ENCODE measurements around the gene SRPK2.
"Not testable (repeated sequence)": the region's sequence is repeated elsewhere in the genome, so short reads cannot be mapped to it uniquely, and the experiment has no call there.

Gene SRPK2

GRCh38 chr7:105376908-105377533 lies 11.7 kb downstream of the SRPK2 start:
- DNase-seq (ENCODE audit: low spot score) = no peak

- no peak for DNase-seq (ENCODE audit: low spot score)
Observed at GRCh38 chr7:105369944-105370343, 18.8 kb downstream of the SRPK2 start.

DNA sequence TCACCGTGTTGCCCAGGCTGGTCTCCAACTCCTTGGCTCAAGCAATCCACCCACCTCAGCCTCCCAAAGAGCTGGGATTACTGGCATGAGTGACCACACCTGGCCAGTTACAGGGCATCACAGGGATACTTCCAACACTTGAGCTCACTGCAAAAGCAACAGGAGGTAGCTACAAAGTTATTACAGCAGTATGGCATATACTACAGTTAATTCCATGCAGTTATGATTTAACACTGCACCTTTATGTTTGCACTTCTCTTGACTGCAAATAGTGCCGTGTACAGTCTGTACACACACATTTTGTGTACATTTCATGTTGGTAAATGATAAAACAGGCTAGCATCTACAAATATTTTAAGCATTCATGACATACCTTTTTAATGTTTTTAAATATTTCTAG lies 21.3 kb downstream of the SRPK2 start:
- no peak for DNase-seq (ENCODE audit: low spot score)

DNA sequence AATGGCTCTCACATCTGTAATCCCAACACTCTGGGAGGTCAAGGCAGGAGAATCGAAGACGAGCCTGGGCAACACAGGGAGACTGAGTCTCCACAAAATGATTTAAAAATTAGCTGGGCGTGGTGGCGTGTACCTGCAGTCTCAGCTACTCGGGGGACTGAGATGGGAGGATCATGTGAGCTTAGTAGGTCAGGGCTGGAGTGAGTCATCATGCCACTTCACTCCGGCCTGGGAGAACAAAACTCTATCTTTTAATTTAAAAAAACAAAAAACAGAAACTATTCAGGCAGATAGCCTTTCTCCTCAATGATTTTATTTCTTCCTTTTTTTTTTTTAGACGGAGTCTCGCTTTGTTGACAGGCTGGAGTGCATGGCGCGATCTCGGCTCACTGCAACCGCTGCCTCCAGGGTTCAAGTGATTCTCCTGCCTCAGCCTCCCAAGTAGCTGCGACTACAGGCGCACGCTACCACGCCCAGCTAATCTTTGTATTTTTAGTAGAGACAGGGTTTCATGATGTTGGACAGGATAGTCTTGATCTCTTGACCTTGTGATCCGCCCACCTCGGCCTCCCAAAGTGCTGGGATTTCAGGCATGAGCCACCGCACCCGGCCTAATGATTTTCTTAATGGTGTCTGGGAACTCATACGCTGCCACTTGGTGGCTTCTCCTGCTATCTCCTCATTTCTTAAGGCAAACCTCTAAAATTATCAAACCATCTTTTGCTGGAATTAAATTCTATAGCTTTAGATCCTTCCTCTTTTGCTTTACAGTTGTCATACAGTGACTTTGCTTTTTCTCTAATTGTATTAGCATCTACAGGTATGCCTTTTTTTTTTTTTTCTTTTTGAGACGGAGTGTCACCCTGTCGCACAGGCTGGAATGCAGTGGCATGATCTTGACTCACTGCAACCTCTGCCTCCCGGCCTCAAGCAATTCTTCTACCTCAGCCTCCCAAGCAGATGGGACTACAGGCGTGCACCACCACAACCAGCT lies 22.9 kb downstream of the SRPK2 start:
- no peak for DNase-seq (ENCODE audit: low spot score)

GRCh38 chr7:105364684-105365083 lies 24.0 kb downstream of the SRPK2 start:
- DNase-seq (ENCODE audit: low spot score) = no peak

DNA sequence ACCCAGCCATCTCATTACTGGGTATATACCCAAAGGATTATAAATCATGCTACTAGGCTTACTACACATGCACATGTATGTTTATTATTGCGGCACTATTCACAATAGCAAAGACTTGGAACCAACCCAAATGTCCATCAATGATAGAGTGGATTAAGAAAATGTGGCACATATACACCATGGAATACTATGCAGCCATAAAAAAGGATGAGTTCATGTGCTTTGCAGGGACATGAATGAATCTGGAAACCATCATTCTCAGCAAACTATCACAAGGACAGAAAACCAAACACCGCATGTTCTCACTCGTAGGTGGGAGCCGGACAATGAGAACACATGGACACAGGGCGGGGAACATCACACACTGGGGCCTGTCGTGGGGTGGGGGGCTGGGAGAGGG lies 25.1 kb downstream of the SRPK2 start:
- not testable (repeated sequence) for DNase-seq (ENCODE audit: low spot score)

- DNase-seq (ENCODE audit: low spot score) = not testable (repeated sequence)
Observed at GRCh38 chr7:105362685-105363084, 26.0 kb downstream of the SRPK2 start.

- not testable (repeated sequence) for DNase-seq (ENCODE audit: low spot score)
Observed at GRCh38 chr7:105361995-105362394, 26.7 kb downstream of the SRPK2 start.

GRCh38 chr7:105360149-105360548 lies 28.6 kb downstream of the SRPK2 start:
- not testable (repeated sequence) for DNase-seq (ENCODE audit: low spot score)

- DNase-seq (ENCODE audit: low spot score) = no peak
Observed at GRCh38 chr7:105355701-105356100, 33.0 kb downstream of the SRPK2 start.

DNA sequence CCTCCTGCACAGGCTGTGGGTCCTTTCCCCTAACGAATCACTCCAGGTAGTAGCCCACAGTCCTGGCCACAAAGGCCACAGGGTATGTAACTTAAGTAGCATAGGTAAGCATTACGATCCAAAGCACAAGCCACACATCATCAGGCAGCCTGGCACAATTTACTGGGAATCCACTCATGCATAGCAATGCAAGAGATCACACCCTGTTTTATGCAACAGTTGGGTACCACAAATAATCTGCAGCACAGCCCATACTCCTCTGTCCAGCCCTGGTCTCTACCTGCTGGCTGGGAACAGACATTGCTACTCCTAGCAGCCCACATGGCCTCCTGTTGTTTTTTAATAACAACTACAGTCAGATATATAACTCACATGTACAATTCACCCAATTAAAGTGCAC lies 34.3 kb downstream of the SRPK2 start:
- no peak for DNase-seq (ENCODE audit: low spot score)

GRCh38 chr7:105353752-105354328 lies 34.9 kb downstream of the SRPK2 start:
- DNase-seq (ENCODE audit: low spot score) = peak; percentile 71

DNA sequence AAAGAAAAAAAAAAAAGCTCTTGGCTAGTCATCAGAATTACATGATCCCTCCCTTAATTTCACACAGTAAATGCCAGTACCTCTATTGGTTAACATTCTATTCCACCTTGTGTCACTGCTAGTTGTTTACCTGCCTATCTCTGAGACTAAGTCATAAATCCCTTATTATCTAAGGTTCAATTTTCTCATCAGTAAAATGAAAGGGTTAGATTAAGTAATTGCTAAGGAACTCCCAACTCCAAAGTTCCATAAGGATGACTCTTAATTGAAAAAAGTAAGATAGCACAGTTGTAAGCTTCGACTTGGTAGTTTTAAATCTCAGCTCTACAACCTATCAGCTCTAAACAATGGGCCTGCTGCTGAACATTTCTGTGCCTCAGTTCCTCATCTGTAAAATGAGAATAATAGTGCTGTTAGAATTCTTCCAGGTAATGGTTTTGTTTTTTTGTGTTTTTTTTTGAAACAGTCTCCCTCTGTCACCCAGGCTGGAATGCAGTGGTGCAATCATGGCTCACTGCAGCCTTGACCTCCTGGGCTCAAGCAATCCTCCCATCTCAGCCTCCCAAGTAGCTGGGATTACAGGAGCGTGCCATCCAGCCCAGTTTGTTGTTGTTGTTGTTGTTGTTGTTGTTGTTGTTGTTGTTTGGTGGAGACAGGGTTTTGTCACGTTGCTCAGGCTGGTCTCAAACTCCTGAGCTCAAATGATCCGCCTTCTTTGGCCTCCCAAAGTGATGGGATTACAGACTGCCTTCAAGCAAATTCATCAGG lies 35.6 kb downstream of the SRPK2 start:
- no peak for DNase-seq (ENCODE audit: low spot score)

DNA sequence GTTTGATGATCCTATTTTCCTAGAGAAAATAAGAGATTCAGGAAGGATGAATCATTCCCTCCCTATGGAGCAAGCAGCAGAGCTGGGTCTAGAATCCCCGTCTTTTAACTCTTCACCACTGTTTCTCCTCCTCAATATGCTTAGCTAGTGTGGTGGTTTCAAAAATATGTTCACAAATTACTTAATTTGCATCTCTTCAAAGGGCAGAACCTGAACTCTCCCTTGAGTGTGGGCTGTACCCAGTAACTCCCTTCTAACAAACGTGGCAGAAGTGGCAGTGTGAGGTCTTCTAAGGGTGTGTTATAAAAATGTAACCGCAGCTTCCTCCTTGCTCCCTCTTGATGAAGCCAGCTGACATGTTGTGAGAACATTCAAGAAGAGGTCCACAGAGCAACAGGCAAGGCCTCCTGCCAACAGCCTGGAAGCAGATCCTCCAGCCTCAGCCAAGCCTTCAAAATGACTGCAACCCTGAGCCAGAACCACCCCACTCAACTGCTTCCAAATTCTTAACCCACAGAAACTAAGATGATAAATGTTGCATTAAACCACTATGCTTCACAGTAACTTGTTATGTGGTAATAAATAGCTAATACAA lies 36.6 kb downstream of the SRPK2 start:
- DNase-seq (ENCODE audit: low spot score) = peak; percentile 79

DNA sequence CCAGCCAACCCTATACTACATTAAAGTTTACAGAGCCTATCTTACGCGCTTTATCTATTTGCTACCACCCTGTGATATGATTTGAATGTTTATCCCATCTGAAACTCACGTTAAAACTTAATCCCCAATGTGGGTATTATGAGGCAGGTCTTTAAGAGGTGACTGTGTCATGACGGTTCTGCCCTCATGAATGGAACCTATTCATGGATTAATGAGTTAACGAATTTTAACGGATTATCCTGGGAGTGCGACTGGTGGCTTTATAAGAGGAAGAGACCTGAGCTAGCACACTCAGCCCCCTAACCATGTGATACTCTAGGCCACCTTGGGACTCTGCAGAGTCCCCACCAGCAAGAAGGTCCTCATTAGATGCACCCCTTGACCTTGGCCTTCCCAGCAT lies 37.8 kb downstream of the SRPK2 start:
- no peak for DNase-seq (ENCODE audit: low spot score)

- not testable (repeated sequence) for DNase-seq (ENCODE audit: low spot score)
Observed at GRCh38 chr7:105348177-105348576, 40.5 kb downstream of the SRPK2 start.

DNA sequence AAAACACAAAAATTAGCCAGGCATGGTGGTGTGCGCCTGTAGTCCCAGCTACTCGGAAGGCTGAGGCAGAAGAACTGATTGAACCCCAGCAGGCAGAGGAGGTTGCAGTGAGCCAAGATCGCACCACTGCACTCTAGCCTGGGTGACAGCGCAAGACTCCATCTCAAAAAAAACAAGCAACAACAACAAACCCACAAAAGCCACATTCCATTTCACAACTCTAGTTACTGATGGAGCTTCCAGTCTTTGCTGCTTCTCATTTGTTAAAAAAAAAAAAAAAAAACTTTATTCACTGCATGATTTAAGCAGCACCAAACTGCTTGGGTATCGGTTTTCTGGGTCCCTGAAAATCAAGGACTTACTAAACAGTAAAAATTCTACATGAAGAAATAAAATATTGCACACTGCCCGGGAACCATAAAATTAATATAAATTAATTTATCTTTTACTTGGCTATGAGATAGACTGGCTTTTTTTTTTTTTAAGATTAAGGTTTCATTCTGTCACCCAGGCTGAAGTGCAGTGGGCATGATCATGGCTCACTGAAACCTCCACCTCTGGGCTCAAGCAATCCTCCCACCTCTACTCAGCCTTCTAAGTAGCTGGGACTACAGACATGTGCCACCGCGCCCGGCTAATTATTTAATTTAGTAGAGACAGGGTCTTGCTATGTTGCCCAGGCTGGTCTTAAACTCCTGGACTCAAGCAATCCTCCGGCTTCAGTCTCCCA lies 42.0 kb downstream of the SRPK2 start:
- no peak for DNase-seq (ENCODE audit: low spot score)

GRCh38 chr7:105346138-105346537 lies 42.6 kb downstream of the SRPK2 start:
- DNase-seq (ENCODE audit: low spot score) = no peak

DNA sequence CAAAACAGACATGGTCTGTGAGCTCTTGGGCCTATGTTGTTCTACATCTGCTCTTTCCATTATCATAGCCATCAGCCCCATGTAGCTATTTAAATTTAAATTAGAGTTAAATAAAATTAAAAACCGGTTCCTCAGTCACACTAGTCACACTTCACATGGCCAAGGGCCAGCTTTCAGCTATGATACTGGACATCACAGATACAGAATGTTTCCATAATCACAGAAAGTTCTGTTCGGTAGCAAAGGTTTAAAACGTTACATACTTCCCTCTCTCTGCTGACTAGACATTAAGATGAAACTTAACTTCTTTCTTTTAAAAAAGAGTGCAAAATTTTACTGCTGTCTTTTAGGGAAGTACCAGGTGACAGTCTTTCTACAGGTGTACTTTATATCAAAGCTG lies 43.0 kb downstream of the SRPK2 start:
- no peak for DNase-seq (ENCODE audit: low spot score)

DNA sequence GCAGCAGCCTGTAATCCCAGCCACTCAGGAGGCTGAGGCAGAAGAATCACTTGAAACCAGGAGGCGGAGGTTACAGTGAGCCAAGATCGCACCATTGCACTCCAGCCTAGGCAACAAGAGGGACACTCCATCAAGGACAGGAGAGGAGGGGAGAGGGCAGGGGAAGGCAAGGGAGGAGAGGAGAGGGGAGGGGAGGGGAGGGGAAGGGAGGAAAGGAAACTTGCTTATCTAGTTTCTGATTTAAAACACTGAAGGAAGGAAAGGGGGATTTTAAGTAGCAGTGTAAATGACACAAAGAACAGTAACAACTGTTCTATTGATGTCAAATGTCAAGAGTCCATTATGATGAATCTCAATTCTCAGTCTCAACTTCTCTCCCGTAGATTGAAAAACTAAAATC lies 43.7 kb downstream of the SRPK2 start:
- DNase-seq (ENCODE audit: low spot score) = no peak
